Measurements from ENCODE around the gene OR2A7.

DNA sequence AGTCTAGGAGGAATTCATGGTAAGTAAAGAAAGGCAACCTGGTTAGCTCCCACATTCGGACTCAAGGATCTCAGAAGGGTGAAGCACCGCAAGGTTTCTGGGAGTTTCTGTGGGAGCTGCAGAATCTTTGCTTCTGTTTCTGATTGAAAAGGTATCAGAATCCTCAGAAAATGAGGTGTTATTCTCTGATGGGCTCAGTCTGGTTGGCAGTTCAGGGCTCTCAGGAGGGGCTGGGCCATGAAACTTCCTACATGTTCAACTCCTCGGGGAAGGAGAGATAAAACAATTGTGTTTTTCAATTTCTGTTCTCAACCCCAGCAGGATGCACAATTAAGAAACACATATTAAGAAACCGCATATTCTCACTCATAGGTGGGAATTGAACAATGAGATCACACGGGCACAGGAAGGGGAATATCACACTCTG, 9.1 kb downstream of the OR2A7 start:
- TF ChIP-seq RAD21 (conservative IDR thresholded peaks at IDR 0.05 in 1 of 2, IDR thresholded peaks at IDR 0.05 in 1 of 2) (no peak), USF2 (IDR thresholded peaks at IDR 0.05) (no peak), EHF (CRISPR knock-in tag; IDR thresholded peaks at IDR 0.05) (no peak), SMC3 (IDR thresholded peaks at IDR 0.05) (no peak), POLR2A (IDR thresholded peaks at IDR 0.05; ENCODE audit: low read length) (no peak), ZNF302 (CRISPR knock-in tag; IDR thresholded peaks at IDR 0.05) (no peak), HDAC2 (IDR thresholded peaks at IDR 0.05) (no peak), RFX5 (IDR thresholded peaks at IDR 0.05) (no peak), HEYL (CRISPR knock-in tag; IDR thresholded peaks at IDR 0.05) (no peak), POLR2AphosphoS2 (conservative IDR thresholded peaks at IDR 0.05; ENCODE audit: low read length) (no peak)
- TF ChIP-seq, protein P1, sequence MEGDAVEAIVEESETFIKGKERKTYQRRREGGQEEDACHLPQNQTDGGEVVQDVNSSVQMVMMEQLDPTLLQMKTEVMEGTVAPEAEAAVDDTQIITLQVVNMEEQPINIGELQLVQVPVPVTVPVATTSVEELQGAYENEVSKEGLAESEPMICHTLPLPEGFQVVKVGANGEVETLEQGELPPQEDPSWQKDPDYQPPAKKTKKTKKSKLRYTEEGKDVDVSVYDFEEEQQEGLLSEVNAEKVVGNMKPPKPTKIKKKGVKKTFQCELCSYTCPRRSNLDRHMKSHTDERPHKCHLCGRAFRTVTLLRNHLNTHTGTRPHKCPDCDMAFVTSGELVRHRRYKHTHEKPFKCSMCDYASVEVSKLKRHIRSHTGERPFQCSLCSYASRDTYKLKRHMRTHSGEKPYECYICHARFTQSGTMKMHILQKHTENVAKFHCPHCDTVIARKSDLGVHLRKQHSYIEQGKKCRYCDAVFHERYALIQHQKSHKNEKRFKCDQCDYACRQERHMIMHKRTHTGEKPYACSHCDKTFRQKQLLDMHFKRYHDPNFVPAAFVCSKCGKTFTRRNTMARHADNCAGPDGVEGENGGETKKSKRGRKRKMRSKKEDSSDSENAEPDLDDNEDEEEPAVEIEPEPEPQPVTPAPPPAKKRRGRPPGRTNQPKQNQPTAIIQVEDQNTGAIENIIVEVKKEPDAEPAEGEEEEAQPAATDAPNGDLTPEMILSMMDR (IDR thresholded peaks at IDR 0.05), result no peak
- TF ChIP-seq, protein P2, sequence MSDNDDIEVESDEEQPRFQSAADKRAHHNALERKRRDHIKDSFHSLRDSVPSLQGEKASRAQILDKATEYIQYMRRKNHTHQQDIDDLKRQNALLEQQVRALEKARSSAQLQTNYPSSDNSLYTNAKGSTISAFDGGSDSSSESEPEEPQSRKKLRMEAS (IDR thresholded peaks at IDR 0.05), result no peak
- TF ChIP-seq, protein P3, sequence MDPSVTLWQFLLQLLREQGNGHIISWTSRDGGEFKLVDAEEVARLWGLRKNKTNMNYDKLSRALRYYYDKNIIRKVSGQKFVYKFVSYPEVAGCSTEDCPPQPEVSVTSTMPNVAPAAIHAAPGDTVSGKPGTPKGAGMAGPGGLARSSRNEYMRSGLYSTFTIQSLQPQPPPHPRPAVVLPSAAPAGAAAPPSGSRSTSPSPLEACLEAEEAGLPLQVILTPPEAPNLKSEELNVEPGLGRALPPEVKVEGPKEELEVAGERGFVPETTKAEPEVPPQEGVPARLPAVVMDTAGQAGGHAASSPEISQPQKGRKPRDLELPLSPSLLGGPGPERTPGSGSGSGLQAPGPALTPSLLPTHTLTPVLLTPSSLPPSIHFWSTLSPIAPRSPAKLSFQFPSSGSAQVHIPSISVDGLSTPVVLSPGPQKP (IDR thresholded peaks at IDR 0.05; ENCODE audit: low read depth, low read length), result no peak
